C4-2B (cell line): Measurements from ENCODE around the gene SPRED2.

ENCODE experiments used
- H3K27ac ChIP-seq: fragments of 450-650 bp; 2 replicates; pipeline ENCODE4 v1.5.1; 2017
- ZFX ChIP-seq: fragments of 450-650 bp; IDR thresholded peaks from 2 replicates; pipeline ENCODE4 v1.6.1; 2017
- TF ChIP-seq, protein P1 (sequence below): fragments of 450-650 bp; conservative IDR thresholded peaks from 2 replicates; pipeline ENCODE4 v1.5.1; 2017; ENCODE audit warnings: mild to moderate bottlenecking

Gene SPRED2

DNA sequence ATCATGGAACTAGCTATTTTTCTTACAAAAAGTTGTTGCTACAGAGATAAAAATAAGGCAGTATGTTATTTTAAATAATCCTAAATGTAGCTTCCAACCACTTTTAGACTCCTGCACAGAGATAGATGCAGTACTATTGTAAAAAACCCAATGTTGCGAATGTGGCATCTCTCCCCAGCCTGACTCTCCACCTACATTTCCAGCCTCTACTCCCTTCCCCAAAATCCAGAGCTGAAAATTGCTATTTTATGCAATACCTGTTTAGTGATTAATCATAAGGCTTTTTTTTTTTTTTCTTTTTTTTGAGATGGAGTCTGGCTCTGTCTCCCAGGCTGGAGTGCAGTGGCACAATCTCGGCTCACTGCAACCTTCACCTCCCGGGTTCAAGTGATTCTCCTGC, 39.4 kb downstream of the SPRED2 start:
- no peak for TF ChIP-seq ZFX
- TF ChIP-seq, protein P1, sequence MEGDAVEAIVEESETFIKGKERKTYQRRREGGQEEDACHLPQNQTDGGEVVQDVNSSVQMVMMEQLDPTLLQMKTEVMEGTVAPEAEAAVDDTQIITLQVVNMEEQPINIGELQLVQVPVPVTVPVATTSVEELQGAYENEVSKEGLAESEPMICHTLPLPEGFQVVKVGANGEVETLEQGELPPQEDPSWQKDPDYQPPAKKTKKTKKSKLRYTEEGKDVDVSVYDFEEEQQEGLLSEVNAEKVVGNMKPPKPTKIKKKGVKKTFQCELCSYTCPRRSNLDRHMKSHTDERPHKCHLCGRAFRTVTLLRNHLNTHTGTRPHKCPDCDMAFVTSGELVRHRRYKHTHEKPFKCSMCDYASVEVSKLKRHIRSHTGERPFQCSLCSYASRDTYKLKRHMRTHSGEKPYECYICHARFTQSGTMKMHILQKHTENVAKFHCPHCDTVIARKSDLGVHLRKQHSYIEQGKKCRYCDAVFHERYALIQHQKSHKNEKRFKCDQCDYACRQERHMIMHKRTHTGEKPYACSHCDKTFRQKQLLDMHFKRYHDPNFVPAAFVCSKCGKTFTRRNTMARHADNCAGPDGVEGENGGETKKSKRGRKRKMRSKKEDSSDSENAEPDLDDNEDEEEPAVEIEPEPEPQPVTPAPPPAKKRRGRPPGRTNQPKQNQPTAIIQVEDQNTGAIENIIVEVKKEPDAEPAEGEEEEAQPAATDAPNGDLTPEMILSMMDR: no peak
- no peak overlapping the region for H3K27ac ChIP-seq

- TF ChIP-seq ZFX: no peak
- TF ChIP-seq, protein P1: no peak
- H3K27ac ChIP-seq: no peak overlapping the region
These were observed 39.8 kb downstream of the SPRED2 start for GRCh38 chr2:65392609-65393008.

GRCh38 chr2:65390134-65390533, 42.3 kb downstream of the SPRED2 start:
- no peak overlapping the region for H3K27ac ChIP-seq
- TF ChIP-seq, protein P1: no peak
- TF ChIP-seq ZFX: no peak

GRCh38 chr2:65389476-65389875, 42.9 kb downstream of the SPRED2 start:
- H3K27ac ChIP-seq: no peak overlapping the region
- TF ChIP-seq ZFX: no peak
- TF ChIP-seq, protein P1: no peak

DNA sequence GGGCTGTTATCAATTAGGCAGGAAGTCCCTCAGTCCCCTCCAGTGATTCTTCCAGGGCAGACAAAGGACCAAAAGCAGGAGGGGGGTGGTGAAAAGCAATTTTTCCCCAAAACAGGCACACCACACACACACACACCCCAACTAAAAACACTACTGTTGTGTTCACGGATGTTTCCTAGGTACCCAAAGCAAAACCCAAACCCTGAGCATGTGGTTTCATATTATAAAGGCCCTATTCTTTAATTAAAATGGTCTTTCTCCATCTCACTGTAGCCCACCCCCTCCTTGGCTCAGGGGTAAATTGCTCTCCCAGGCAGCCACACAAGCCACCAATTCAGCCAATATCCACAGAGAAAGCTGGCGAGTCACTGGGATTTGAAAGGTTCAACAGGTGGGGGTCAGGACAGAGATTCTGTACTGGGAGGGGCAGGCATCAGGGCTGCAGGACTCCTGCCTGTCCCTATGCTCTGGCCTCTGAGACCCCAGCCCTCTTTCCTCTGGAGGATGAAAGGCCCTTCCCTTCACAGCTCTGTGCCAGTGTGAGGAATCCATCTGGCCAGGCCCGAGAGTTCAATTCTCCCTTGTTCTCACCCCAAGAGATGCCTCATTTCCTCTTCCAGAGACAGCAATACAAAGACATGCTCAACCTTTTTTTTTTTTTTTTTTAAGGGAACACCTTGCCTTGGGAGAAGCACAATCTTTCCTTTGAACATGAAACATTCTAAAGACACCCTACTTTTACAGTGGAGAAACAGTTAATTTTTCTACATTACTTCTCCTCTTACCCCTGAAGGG, 43.6 kb downstream of the SPRED2 start:
- peak overlapping the region; percentile 26; the same call in 1 of the 2 replicates for H3K27ac ChIP-seq
- TF ChIP-seq ZFX: no peak
- TF ChIP-seq, protein P1: no peak

GRCh38 chr2:65388051-65388531, 44.3 kb downstream of the SPRED2 start:
- H3K27ac ChIP-seq: peak overlapping the region; percentile 26; the same call in 1 of the 2 replicates
- TF ChIP-seq, protein P1: no peak
- no peak for TF ChIP-seq ZFX

GRCh38 chr2:65386989-65387388, 45.4 kb downstream of the SPRED2 start:
- H3K27ac ChIP-seq: peak overlapping the region; percentile 55
- TF ChIP-seq, protein P1: no peak
- no peak for TF ChIP-seq ZFX
